Activated CD8-positive, alpha-beta memory T cell treated with anti-CD3 and anti-CD28 coated beads, Interleukin-2, amount 50 U/mL, for 1 hour (primary cell): Measurements from ENCODE around the gene ZNF670.
"Not testable (repeated sequence)": the region's sequence is repeated elsewhere in the genome, so short reads cannot be mapped to it uniquely, and the experiment has no call there.

Experiments used
- DNase-seq: peaks from one replicate; pipeline ENCODE4 v3.0.0-alpha.2; 2020; ENCODE audit errors: extremely low read depth

ZNF670 gene

DNA sequence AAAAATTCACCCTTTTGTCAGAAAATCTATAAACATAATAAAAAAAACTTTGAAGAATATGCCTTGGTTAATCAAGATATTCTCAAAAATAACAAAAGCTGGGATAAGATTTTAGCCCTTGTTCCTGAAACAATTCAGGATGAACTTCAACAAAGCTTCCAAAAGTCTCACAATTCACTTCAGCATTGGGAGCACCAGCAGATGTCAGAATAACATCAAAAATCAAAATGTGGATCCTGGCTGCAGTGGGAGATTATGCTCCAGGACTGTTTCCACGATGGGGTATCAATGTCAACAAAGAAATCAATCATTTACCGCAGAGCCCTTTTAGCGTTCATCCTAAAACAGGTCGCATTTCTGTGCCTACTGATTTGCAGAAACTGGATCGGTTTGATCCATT lies 35.2 kb downstream of the ZNF670 start:
- DNase-seq, result no peak

DNA sequence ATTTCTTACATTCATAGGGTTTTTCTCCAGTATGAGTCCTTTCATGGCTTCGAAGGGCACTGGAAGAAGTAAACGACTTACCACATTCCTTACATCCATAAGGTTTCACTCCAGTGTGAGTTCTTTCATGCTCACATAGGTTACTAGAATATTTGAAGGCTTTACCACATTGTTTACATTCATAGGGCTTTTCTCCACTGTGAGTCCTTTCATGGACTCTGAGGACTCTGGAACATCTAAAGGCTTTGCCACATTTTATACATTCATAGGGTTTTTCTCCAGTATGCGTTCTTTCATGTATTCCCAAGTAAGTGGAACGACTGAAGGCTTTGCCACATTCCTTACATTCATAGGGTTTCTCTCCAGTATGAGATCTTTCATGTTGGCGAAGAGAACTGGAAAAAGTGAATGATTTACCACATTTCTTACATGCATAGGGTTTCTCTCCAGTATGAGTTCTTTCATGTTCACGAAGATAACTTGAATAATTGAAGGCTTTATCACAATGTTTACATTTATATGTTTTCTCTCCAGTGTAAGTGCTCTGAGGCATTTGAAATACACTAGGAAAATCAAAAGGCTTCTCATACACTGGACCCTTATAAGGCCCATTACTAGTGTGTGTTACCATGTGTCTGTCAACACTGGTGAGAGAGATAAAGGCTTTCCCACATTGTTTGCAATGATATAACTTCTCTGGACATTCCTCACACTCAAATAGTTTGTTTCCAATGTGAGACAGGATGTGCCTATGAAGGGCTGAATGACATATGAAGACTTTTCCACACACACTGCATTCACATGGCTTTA lies 40.9 kb downstream of the ZNF670 start:
- DNase-seq, result no peak

DNA sequence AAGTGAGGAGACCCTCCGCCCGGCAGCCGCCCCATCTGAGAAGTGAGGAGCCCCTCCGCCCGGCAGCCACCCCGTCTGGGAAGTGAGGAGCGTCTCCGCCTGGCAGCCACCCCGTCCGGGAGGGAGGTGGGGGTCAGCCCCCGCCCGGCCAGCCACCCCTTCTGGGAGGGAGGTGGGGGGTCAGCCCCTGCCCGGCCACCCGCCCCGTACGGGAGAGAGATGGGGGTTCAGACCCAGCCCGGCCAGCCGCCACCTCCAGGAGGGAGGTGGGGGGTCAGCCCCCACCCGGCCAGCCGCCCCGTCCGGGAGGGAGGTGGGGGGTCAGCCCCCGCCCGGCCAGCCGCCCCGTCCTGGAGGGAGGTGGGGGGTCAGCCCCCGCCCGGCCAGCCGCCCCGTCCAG lies 46.3 kb downstream of the ZNF670 start:
- DNase-seq, result not testable (repeated sequence)
